HUES64 (cell line): Measurements from ENCODE around the gene NRIP2.

ENCODE experiments used
- H3K27ac ChIP-seq: 2 replicates; pipeline ENCODE4 v1.7.0; 2013; ENCODE audit warnings: low read depth, low read length, inconsistent platforms
- H3K27me3 ChIP-seq: 2 replicates; pipeline ENCODE4 v1.6.1; 2013; ENCODE audit warnings: mild to moderate bottlenecking, low read length; ENCODE audit not compliant: insufficient read depth
- H3K36me3 ChIP-seq: 2 replicates; pipeline ENCODE4 v1.6.1; 2013; ENCODE audit warnings: mild to moderate bottlenecking, low read length; ENCODE audit not compliant: insufficient read depth
- H3K4me1 ChIP-seq: 2 replicates; pipeline ENCODE4 v1.6.1; 2013; ENCODE audit warnings: mild to moderate bottlenecking, low read length, moderate library complexity; ENCODE audit not compliant: insufficient read depth
- H3K4me3 ChIP-seq: 2 replicates; pipeline ENCODE4 v1.5.1; 2013; ENCODE audit warnings: mild to moderate bottlenecking, low read length, moderate library complexity
- H3K9ac ChIP-seq: 2 replicates; pipeline ENCODE4 v1.6.1; 2013; ENCODE audit warnings: mild to moderate bottlenecking, low read depth, low read length
- H3K9me3 ChIP-seq: 2 replicates; pipeline ENCODE4 v1.6.1; 2013; ENCODE audit warnings: low read depth, low read length; ENCODE audit not compliant: insufficient read depth
- WGBS: fragments of 150-250, 120-280 bp; methylation state at CpG from one replicate; pipeline ENCODE4 v1.1.7; 2013; ENCODE audit warnings: missing lambda C conversion rate; 5-methylcytosine and 5-hydroxymethylcytosine counted together

The NRIP2 gene

DNA sequence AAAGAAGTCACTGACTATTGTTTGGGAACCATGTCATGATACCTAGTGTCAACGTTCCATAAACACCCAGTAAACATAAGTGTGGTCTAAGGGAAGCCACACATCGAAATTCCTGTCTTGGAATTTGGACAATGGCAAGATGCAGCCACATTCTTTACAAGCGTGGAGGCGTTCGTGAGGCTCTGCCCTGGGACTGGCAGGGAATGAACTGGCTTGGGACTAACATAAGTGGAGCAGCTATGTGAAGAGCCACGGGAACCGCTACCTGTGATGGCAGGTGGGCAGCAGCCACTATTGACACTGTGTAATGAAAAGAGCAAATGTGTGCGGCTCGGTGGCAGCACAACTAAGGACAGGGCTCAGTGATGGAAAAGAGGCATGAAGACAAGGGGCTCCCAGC is 10.0 kb upstream of the NRIP2 start:
- 91% methylated on average over 9 of the region's 9 CpGs for WGBS
- Histone ChIP-seq H3K27ac (no peak overlapping the region), H3K36me3 (no peaks in the 10 kb centered on the region), H3K9me3 (no peaks in the 10 kb centered on the region), H3K27me3 (no peaks in the 10 kb centered on the region), H3K4me3 (no peak overlapping the region), H3K9ac (no peak overlapping the region), H3K4me1 (peaks cover 10% of the 10 kb centered on the region; the same call in 1 of the 2 replicates)

DNA sequence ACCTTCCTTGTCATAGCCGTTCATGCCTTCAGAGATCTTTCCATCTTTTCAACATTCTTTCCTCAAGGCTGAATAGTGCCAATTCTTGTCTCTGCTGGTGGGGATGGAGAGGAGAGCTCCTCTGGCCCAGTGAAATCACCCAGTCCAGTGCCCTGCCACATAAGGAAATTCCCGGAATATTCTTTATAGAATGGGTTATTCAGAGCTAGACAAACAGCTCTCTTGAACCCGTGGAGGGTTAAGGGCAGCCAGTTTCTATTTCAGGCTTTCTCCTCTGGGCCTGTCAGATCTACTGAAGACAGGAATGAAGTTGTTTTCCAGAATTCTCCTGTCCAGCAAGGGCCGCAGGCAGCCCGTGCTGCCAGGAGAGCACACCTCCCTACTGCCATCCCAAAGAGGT is 8.1 kb upstream of the NRIP2 start:
- Histone ChIP-seq H3K4me3 (no peak overlapping the region), H3K27ac (no peak overlapping the region), H3K36me3 (no peaks in the 10 kb centered on the region), H3K9ac (no peak overlapping the region), H3K9me3 (no peaks in the 10 kb centered on the region), H3K27me3 (no peaks in the 10 kb centered on the region), H3K4me1 (peaks cover 10% of the 10 kb centered on the region; the same call in 1 of the 2 replicates)
- WGBS, result 93% methylated on average over 5 of the region's 5 CpGs

DNA sequence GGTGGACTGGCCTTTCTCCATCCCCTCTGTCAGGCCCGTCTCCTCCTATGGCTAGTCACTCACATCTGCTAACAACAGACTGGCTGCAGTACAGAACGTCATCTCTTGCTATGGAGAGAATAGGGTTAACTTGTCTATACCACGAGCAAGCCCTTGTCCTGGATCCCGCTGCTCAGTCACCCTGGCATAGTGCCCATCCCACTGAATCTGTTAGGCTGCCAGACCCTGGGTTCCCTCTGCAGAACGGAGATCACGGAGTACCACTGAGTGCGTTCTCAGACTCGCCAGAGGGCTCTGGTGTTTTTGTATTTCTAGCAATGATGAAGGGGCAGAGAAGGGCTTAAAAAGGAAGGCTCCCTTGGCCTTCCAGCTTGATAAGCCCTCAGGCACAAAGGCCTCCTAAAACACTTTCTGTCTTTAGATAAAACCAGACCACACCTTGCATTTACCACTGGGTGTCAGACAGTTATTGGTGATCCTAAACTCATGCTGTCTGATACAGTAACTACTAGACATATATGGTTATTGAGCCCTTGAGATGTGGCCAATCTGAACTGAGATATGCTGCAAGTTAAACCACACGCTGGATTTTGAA is 6.3 kb upstream of the NRIP2 start:
- Histone ChIP-seq H3K4me3 (no peak overlapping the region), H3K9ac (no peak overlapping the region), H3K36me3 (no peaks in the 10 kb centered on the region), H3K27me3 (no peaks in the 10 kb centered on the region), H3K4me1 (peaks cover 4% of the 10 kb centered on the region; the same call in 1 of the 2 replicates), H3K27ac (no peak overlapping the region), H3K9me3 (no peaks in the 10 kb centered on the region)
- 81% methylated on average over 8 of the region's 9 CpGs for WGBS

GRCh38 chr12:2836574-2836973 is 1.7 kb upstream of the NRIP2 start:
- 80% methylated on average over 8 of the region's 8 CpGs for WGBS
- Histone ChIP-seq H3K4me3 (no peak overlapping the region), H3K9ac (no peak overlapping the region), H3K36me3 (no peaks in the 10 kb centered on the region), H3K27me3 (no peaks in the 10 kb centered on the region), H3K4me1 (0 out of 2 replicates have a peak, but pooled peaks cover 11% of the 10 kb centered on the region), H3K9me3 (no peaks in the 10 kb centered on the region), H3K27ac (no peak overlapping the region)

DNA sequence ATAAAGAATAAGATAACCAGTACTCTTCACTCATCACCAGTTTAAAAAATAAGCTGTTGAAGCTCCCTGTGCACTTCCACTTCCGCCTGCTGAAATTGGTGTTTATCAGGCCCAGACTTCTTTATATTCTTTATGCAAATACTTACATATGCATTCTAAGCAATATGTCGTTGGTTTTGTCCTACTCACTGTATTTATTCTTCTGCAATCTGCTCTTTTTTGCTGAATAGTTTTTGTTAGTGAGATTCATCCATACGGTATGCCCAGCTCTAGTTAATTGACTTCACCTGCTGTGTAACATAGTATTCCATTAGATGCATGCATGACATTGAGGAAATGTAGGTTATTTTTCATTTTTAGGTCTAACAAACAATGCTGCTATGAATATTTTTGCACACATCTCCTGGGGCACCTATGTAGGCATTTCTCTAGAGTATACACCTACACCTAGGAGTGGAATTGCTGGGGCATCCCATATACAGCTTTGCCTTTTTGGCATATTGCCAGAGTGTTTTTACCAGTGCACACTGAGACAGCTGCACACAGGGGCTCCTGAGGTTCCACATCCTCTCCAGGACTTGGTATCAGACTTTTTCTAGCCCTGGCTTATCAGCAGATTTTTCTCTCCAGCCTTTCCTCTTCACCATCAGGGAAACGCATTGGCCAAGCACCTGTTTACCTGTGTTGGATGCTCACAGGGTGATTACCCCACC is 1.0 kb upstream of the NRIP2 start:
- 90% methylated on average over 4 of the region's 4 CpGs for WGBS
- H3K4me3 ChIP-seq, result no peak overlapping the region
- H3K4me1 ChIP-seq, result 0 out of 2 replicates have a peak, but pooled peaks cover 11% of the 10 kb centered on the region
- H3K36me3 ChIP-seq, result no peaks in the 10 kb centered on the region
- no peaks in the 10 kb centered on the region for H3K9me3 ChIP-seq
- no peak overlapping the region for H3K9ac ChIP-seq
- H3K27ac ChIP-seq, result no peak overlapping the region
- no peaks in the 10 kb centered on the region for H3K27me3 ChIP-seq

DNA sequence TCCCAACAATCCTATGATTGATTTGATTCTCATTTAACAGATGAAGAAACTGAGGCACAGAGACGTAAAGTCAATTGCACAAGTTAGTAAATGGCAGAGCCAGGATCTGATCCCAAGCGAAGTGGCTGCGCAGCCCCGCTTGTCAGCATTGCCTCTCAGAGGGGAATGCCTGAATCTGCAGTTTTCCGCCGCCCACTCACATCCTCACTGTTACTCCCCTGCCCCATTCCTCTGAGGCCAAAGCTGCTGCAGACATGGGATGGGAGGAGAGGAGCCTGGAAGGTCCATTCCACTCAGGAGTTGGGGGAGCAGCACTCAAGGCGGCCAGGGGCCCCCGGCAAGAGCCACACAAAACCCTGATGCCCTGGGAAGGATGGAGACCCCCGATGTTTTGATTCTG is 1.0 kb downstream of the NRIP2 start:
- H3K4me3 ChIP-seq, result no peak overlapping the region
- WGBS, result 84% methylated on average over 9 of the region's 9 CpGs
- peaks cover 5% of the 10 kb centered on the region for H3K36me3 ChIP-seq

GRCh38 chr12:2833327-2833726 is 1.5 kb downstream of the NRIP2 start:
- H3K4me3 ChIP-seq, result no peak overlapping the region
- H3K36me3 ChIP-seq, result peaks cover 7% of the 10 kb centered on the region
- 0 out of 2 replicates have a peak, but pooled peaks cover 11% of the 10 kb centered on the region for H3K4me1 ChIP-seq
- no peaks in the 10 kb centered on the region for H3K27me3 ChIP-seq
- H3K9ac ChIP-seq, result no peak overlapping the region
- no peak overlapping the region for H3K27ac ChIP-seq
- WGBS, result 76% methylated on average over 4 of the region's 5 CpGs
- H3K9me3 ChIP-seq, result no peaks in the 10 kb centered on the region

More for the DNA sequence above, 1.0 kb downstream of the NRIP2 start:
- Histone ChIP-seq H3K9me3 (no peaks in the 10 kb centered on the region), H3K4me1 (0 out of 2 replicates have a peak, but pooled peaks cover 11% of the 10 kb centered on the region), H3K27me3 (no peaks in the 10 kb centered on the region), H3K9ac (no peak overlapping the region), H3K27ac (no peak overlapping the region)

DNA sequence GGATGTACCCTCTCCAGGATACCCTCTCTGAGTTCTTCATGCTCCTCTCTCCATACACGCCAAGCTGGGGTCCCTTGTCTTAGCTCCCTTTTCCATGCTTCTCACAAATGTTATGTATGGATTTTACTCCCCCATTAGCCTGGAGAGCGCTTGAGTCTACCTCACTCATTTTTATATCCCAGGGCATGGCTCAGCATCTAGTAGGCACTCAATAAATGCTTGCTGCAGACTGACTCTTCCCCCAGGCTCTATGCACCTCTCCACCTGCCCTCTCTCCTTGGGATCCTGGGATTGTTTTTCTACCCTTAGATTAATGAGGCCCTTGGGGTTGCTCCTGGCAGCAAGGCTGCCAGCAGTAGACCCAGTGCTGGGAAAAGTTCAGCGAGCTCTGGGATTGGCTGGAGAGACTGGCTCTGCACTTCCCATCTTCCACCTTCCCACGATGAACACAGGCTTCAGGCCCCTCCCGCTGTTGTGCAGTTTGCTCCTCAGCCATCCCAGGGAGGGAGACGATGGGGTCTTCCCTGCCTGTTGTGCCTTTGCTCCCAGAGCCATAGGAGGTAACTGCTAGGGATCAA is 2.2 kb downstream of the NRIP2 start:
- Histone ChIP-seq H3K27me3 (no peaks in the 10 kb centered on the region), H3K4me1 (0 out of 2 replicates have a peak, but pooled peaks cover 11% of the 10 kb centered on the region), H3K9me3 (no peaks in the 10 kb centered on the region), H3K9ac (no peak overlapping the region), H3K27ac (no peak overlapping the region), H3K4me3 (no peak overlapping the region), H3K36me3 (peaks cover 14% of the 10 kb centered on the region)
- 79% methylated on average over 6 of the region's 6 CpGs for WGBS

DNA sequence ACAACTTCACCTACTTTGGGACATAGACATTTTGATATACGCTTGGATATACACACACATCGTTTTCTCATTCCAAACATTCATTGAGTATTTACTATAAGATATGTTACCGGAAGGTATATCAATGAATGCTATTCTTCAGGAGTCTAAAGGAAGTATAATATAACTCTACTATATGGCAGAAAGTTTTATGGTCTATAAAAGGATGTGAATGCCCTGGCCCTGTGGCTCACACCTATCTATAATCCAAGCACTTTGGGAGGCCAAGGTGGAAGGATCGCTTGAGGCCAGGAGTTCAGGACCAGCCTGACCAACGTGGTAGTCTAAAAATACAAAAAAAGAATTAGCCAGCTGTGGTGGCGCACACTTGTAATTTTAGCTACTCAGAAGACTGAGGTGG is 5.6 kb downstream of the NRIP2 start:
- Histone ChIP-seq H3K9me3 (no peaks in the 10 kb centered on the region), H3K27ac (no peak overlapping the region), H3K36me3 (peaks cover 41% of the 10 kb centered on the region), H3K4me3 (no peak overlapping the region), H3K9ac (no peak overlapping the region), H3K4me1 (peaks cover 22% of the 10 kb centered on the region; the same call in 1 of the 2 replicates), H3K27me3 (no peaks in the 10 kb centered on the region)
- 97% methylated on average over 5 of the region's 6 CpGs for WGBS

GRCh38 chr12:2826721-2827515 is 7.9 kb downstream of the NRIP2 start:
- Histone ChIP-seq H3K9me3 (no peaks in the 10 kb centered on the region), H3K4me1 (peaks cover 14% of the 10 kb centered on the region; the same call in 1 of the 2 replicates), H3K36me3 (peaks cover 65% of the 10 kb centered on the region), H3K27ac (no peak overlapping the region), H3K4me3 (no peak overlapping the region), H3K27me3 (no peaks in the 10 kb centered on the region), H3K9ac (no peak overlapping the region)
- 82% methylated on average over 14 of the region's 14 CpGs for WGBS

DNA sequence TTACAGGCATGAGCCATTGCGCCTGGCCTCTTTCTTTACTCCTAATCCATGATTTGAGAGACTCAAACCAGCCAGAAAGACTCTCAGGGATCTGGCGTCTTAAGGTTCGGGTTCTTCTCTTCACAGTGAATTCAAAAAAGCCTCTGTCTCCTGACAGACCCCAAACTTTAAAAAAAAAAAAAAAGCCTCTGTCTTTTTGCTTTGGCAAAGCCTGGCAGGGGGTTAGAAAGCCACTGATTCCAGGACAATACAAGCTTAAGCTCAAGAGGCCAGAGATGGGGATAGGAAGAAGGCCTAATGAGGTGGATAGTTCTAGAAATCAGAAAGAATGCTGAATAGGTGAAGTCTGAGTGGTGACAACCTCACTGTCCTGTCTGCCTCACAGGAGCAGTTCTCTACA is 8.8 kb downstream of the NRIP2 start:
- WGBS, result 84% methylated on average over 3 of the region's 3 CpGs
- Histone ChIP-seq H3K27me3 (no peaks in the 10 kb centered on the region), H3K4me3 (no peak overlapping the region), H3K9me3 (no peaks in the 10 kb centered on the region), H3K4me1 (peaks cover 14% of the 10 kb centered on the region; the same call in 1 of the 2 replicates), H3K9ac (no peak overlapping the region), H3K27ac (no peak overlapping the region; the same call in 1 of the 2 replicates), H3K36me3 (peaks cover 74% of the 10 kb centered on the region)
